ENCODE measurements around the gene NENF.

NENF gene

GRCh38 chr1:212487774-212488435, 55.2 kb downstream of the NENF start:
- no peak for TF ChIP-seq CTCF (IDR thresholded peaks at IDR 0.05)
- peaks cover 43% of the 10 kb centered on the region for H3K4me1 Mint-ChIP-seq
- DNase-seq: no peak
- no peaks in the 10 kb centered on the region for H3K36me3 Mint-ChIP-seq (ENCODE audit: low read depth)
- H3K9me3 Mint-ChIP-seq: no peaks in the 10 kb centered on the region
- H3K27ac Mint-ChIP-seq: no peak overlapping the region
- H3K4me3 Mint-ChIP-seq: no peak overlapping the region
- peaks cover 19% of the 10 kb centered on the region for H3K27me3 Mint-ChIP-seq (ENCODE audit: low read depth, poor library complexity)

GRCh38 chr1:212488436-212489283, 55.9 kb downstream of the NENF start:
- Mint-ChIP-seq H3K4me1 (peaks cover 43% of the 10 kb centered on the region), H3K9me3 (no peaks in the 10 kb centered on the region), H3K27me3 (ENCODE audit: low read depth, poor library complexity) (peaks cover 19% of the 10 kb centered on the region), H3K36me3 (ENCODE audit: low read depth) (no peaks in the 10 kb centered on the region), H3K4me3 (no peak overlapping the region), H3K27ac (no peak overlapping the region)
- no peak for DNase-seq
- no peak for TF ChIP-seq CTCF (IDR thresholded peaks at IDR 0.05)

GRCh38 chr1:212489284-212489859, 56.7 kb downstream of the NENF start:
- no peak for TF ChIP-seq CTCF (IDR thresholded peaks at IDR 0.05)
- Mint-ChIP-seq H3K4me3 (no peak overlapping the region), H3K9me3 (no peaks in the 10 kb centered on the region), H3K27ac (no peak overlapping the region), H3K36me3 (ENCODE audit: low read depth) (no peaks in the 10 kb centered on the region), H3K4me1 (peaks cover 43% of the 10 kb centered on the region), H3K27me3 (ENCODE audit: low read depth, poor library complexity) (peaks cover 19% of the 10 kb centered on the region)
- no peak for DNase-seq

GRCh38 chr1:212490276-212490675, 57.6 kb downstream of the NENF start:
- TF ChIP-seq CTCF (IDR thresholded peaks at IDR 0.05): no peak
- Mint-ChIP-seq H3K27me3 (ENCODE audit: low read depth, poor library complexity) (peaks cover 18% of the 10 kb centered on the region), H3K36me3 (ENCODE audit: low read depth) (no peaks in the 10 kb centered on the region), H3K27ac (no peak overlapping the region), H3K4me3 (no peak overlapping the region), H3K9me3 (no peaks in the 10 kb centered on the region), H3K4me1 (peaks cover 38% of the 10 kb centered on the region)
- no peak for DNase-seq

- no peaks in the 10 kb centered on the region for H3K36me3 Mint-ChIP-seq (ENCODE audit: low read depth)
- H3K4me3 Mint-ChIP-seq: no peak overlapping the region
- H3K27me3 Mint-ChIP-seq (ENCODE audit: low read depth, poor library complexity): peaks cover 12% of the 10 kb centered on the region
- TF ChIP-seq CTCF (IDR thresholded peaks at IDR 0.05): no peak
- no peak for DNase-seq
- peaks cover 36% of the 10 kb centered on the region for H3K4me1 Mint-ChIP-seq
- no peak overlapping the region for H3K27ac Mint-ChIP-seq
- H3K9me3 Mint-ChIP-seq: no peaks in the 10 kb centered on the region
Measured at GRCh38 chr1:212491454-212491853, 58.7 kb downstream of the NENF start.
